ENCODE data around the gene ARHGAP31. TPM values are rescaled to one million over a fixed set of nuclear protein-coding genes. Genes with fewer than 3 reads are reported as not detected.

ARHGAP31 gene
- total RNA-seq = 1 to 10 TPM; 2.7 to 9.3 (median 7.6) TPM

DNA sequence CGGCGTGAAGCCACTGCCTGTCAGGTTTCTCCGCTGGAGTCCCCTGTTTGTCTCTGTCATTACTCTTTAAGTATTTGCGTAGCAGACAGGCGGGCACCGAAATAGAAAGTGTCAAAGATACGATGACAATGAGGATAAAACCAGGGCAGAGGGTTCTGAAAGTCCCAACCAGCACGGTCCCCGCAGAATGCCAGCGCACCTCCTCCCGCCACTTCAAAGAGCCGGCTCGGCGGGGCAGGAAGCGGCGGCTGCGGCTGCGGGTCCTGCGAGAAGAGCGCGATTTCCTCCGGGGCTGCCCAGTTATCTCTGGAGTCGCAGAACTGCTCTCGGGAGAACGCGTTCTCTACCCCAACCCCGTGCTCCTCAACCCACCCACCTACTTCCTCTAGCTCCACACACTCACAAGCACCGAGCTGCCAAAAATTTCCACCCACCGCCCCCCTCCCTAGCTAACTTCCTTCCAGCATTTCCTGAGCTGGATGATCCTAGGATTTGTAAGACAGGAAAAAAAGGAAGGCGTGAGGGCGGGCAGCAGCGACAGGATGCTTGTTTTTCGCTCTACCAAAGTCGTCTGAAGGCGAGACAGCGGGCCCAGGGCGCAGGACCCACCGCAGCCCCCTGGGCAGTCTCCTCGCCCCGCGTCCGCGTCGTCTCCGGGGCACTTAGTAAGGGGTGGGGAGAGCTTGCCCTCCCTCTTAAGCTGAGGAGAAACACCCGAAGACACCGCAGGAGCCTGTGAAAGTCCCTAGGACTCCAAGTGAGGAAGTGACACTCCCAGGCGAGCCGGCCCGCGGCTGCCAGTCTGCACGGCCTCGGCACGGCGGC lies at the start of gene ARHGAP31:
TSS of gene ARHGAP31 (plus strand) at position 513 of the 825 bp plus-strand sequence. CDS start 522 bp downstream, outside the sequence.
- DNase-seq = peak; percentile 19
- Histone ChIP-seq H3K4me1 (peaks cover 3 to 65% (median 3%) of the 10 kb centered on the region in 3 donors), H3K4me3 (peak within 1 kb of the TSS; percentile 60 to 83 (median 77)), H3K27me3 (no peaks in the 10 kb centered on the region), H3K27ac (peak within 1 kb of the TSS; percentile 76 to 93 (median 92)), H3K9me3 (no peaks in the 10 kb centered on the region), H3K36me3 (peaks cover 0 to 5% (median 0%) of the 10 kb centered on the region in 3 donors)
- peak in 2 of 4 donors; percentile 31 to 42 for TF ChIP-seq POLR2A (IDR thresholded peaks at IDR 0.05)
- TF ChIP-seq, protein P1, sequence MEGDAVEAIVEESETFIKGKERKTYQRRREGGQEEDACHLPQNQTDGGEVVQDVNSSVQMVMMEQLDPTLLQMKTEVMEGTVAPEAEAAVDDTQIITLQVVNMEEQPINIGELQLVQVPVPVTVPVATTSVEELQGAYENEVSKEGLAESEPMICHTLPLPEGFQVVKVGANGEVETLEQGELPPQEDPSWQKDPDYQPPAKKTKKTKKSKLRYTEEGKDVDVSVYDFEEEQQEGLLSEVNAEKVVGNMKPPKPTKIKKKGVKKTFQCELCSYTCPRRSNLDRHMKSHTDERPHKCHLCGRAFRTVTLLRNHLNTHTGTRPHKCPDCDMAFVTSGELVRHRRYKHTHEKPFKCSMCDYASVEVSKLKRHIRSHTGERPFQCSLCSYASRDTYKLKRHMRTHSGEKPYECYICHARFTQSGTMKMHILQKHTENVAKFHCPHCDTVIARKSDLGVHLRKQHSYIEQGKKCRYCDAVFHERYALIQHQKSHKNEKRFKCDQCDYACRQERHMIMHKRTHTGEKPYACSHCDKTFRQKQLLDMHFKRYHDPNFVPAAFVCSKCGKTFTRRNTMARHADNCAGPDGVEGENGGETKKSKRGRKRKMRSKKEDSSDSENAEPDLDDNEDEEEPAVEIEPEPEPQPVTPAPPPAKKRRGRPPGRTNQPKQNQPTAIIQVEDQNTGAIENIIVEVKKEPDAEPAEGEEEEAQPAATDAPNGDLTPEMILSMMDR (IDR thresholded peaks at IDR 0.05) = no peak
- intact Hi-C loops (cut with DNase I) = no loop called here
- 0% methylated on average over 10 to 25 of the region's 55 CpGs for whole genome bisulfite sequencing, 2 donors

GRCh38 chr3:119245778-119246177 lies 48.4 kb upstream of the ARHGAP31 start:
- no peak overlapping the region for H3K4me3 ChIP-seq
- H3K27ac ChIP-seq = no peak overlapping the region
- H3K9me3 ChIP-seq = peaks cover 0 to 5% (median 4%) of the 10 kb centered on the region in 3 donors
- peaks cover 0 to 17% (median 5%) of the 10 kb centered on the region in 3 donors for H3K4me1 ChIP-seq
- DNase-seq = no peak
- intact Hi-C loops (cut with DNase I) = no loop called here
- 60% methylated on average over 1 of the region's 2 CpGs; no CpG with 5 or more reads in 1 of the 2 donors for WGBS, 2 donors
- TF ChIP-seq POLR2A (IDR thresholded peaks at IDR 0.05) = no peak
- TF ChIP-seq, protein P1 (IDR thresholded peaks at IDR 0.05) = no peak
- no peaks in the 10 kb centered on the region for H3K27me3 ChIP-seq
- no peaks in the 10 kb centered on the region for H3K36me3 ChIP-seq

DNA sequence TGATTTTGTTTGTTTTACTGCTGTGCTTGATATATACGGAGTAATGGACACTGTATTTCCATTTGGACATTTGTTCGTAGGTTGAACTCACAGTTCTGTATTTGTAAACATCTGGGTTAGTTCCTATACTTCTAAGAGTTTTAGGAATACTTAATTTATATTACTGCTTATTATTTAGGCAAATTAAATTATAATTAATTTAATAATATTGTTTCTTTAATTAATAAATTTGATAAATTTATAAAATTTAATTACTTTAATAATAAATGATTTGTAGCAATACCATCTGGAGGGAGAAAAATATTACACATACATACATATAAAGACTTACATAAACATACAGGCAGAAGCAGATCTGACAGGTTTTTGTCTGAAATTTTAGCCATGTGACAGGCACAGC lies 39.0 kb upstream of the ARHGAP31 start:
- Histone ChIP-seq H3K27me3 (no peaks in the 10 kb centered on the region), H3K4me1 (peaks cover 0 to 27% (median 10%) of the 10 kb centered on the region in 3 donors), H3K9me3 (no peaks in the 10 kb centered on the region), H3K36me3 (no peaks in the 10 kb centered on the region), H3K27ac (no peak overlapping the region), H3K4me3 (no peak overlapping the region)
- 88 to 91% methylated on average over 2 of the region's 2 CpGs for WGBS, 2 donors
- intact Hi-C loops (cut with DNase I) = no loop called here
- TF ChIP-seq POLR2A (IDR thresholded peaks at IDR 0.05) = no peak
- TF ChIP-seq, protein P1 (IDR thresholded peaks at IDR 0.05) = no peak
- DNase-seq = no peak

- Histone ChIP-seq H3K4me1 (peaks cover 0 to 27% (median 10%) of the 10 kb centered on the region in 3 donors), H3K4me3 (no peak overlapping the region), H3K27me3 (no peaks in the 10 kb centered on the region), H3K27ac (peak overlapping the region; percentile 71 to 86 (median 80)), H3K36me3 (no peaks in the 10 kb centered on the region), H3K9me3 (no peaks in the 10 kb centered on the region)
- DNase-seq = no peak
- TF ChIP-seq, protein P1 (IDR thresholded peaks at IDR 0.05) = no peak
- TF ChIP-seq POLR2A (IDR thresholded peaks at IDR 0.05) = no peak
- WGBS, 2 donors = 62 to 71% methylated on average over 2 of the region's 2 CpGs
- intact Hi-C loops (cut with DNase I) = no loop called here
These were observed 37.1 kb upstream of the ARHGAP31 start for GRCh38 chr3:119257111-119257510.

All from esophagus squamous epithelium (tissue), 5 donors.